ENCODE results near the gene PKD1. TPM values are rescaled to one million over a fixed set of nuclear protein-coding genes. Genes with fewer than 3 reads are reported as not detected.

The PKD1 gene
- total and polyA plus RNA-seq, 2 of the 13 experiments (the other 11 are each of a cell fraction or from before 2014, with no cell fraction given): 22.1 to 23.0 TPM

DNA sequence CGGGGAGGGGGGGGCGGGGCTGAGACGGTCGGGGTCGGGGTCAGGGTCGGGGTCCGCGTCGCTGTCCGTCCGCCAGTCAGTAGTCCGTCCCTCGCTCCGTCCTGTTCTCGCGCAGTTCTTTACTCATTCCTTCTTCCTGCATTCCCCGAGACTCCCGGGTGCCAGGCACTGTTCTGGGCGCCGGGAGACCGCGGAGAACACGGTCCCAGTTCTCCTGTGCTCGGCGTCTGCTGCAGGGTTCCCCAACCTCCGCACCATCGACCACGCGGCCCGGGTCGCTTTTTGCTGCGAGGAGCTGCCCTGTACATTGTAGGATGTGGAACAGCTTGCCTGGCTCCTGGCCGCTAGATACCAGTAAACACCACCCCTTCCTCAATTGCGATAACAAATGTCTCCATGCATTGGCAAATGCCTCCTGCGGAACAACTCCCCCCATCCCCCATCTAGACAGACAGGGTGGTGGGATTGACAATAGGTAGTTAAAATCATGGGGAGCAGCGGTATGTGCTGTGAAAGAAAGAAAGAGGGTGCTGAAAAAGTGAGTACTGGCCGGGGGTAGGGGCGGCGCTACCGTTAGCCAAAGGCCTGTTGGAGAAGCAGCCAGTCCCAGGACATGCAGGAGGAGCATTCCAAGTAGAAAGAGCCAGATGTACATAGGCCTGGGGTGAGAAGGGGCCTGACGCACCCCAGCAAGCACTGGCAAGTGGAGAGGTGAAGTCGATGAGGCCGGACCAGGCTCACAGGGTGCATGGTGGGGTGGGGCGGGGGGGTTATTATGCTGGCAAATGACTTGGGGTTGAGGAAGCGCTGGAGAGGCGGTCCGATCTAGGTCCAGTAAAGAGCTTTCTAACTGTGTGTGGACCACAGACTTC lies 20.5 kb upstream of the PKD1 start (continued):
- TF ChIP-seq PHF8 (CRISPR knock-in tag; IDR thresholded peaks at IDR 0.05) (peak; percentile 31), ZNF230 (CRISPR knock-in tag; IDR thresholded peaks at IDR 0.05) (0 out of 2 replicates have a peak, but pooled peaks have one; percentile 13), ISL2 (CRISPR knock-in tag; IDR thresholded peaks at IDR 0.05) (no peak), HOXA3 (CRISPR knock-in tag; IDR thresholded peaks at IDR 0.05) (peak; percentile 19; the same call in 1 of the 2 replicates), ZFY (CRISPR knock-in tag; IDR thresholded peaks at IDR 0.05) (peak; percentile 42; the same call in 1 of the 2 replicates), YEATS4 (CRISPR knock-in tag; IDR thresholded peaks at IDR 0.05; ENCODE audit: borderline replicate concordance) (0 out of 2 replicates have a peak, but pooled peaks have one; percentile 16)

DNA sequence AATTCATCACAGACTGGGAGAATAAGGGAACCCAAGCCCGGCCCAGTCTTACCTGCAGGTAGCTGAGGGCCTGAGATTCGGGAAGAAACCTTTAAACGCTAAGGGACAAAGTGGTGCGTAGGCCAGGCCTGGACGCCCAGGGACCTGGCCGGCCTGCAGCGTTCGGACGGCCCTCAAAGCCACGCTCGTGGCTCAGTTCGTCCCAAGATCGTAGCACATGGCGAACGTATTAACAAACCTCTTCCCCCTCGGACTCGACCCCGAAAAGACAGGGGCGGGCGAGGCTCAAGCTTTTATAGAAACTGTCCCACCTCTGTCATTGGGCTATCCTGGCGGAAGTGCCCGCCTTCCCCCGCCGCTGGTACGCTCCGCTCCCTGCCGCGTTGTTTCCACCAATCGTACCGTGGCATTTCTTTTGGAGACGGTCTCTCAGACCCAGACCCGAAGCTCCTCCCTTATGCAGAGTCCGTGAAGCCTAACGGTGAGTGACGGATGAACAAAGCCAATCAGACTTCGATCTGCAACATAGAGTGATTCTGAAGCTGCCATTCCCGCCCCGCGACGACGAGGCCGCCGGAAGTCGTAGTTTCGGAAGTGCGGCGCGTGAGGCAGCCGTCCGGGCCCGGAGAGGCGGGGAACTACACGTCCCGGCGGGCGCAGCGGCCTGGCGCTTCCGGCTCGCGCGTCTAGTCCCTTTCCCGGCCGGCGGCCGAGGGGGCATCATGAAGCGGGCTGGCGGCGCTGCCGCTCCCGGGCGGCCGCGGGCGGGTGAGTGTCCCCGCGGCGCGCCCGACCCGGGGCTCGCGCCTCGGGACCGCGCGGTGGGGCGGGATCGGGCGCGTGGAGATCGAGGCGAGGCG lies 19.6 kb upstream of the PKD1 start, which contains the start of gene TRAF7:
TRAF7 (plus strand) TSS at position 692 of the 860 bp plus-strand sequence. CDS start 8,139 bp downstream, outside the sequence.
- peak; percentile 67 for ATAC-seq
- Histone ChIP-seq H3K9ac (ENCODE audit: insufficient read depth, low read depth, low read length) (peak within 1 kb of the TSS; percentile 99), H3K9me3 (ENCODE audit: low read length) (no peaks in the 10 kb centered on the region), H3K4me3 (replicated peaks in 1 of 3; ENCODE audit: insufficient read depth in 1 of 3, low read depth in 2 of 3, low read length in 3 of 3) (peak within 1 kb of the TSS; percentile 91 to 99 (median 98)), H3K27me3 (ENCODE audit: control insufficient read depth in 1 of 2, insufficient read depth in 2 of 2, low read length in 2 of 2) (no peaks in the 10 kb centered on the region; a peak in 1 of 5 replicates), H3K79me2 (ENCODE audit: insufficient read depth, low read length) (peaks cover 63% of the 10 kb centered on the region), H3K36me3 (replicated peaks in 1 of 2; ENCODE audit: control insufficient read depth in 1 of 2, insufficient read depth in 2 of 2, low read length in 2 of 2) (peaks cover 0 to 11% of the 10 kb centered on the region in 2 experiments; a peak in 4 of 5 replicates), H4K20me1 (ENCODE audit: insufficient read depth, low read length) (peaks cover 68% of the 10 kb centered on the region), H3K4me1 (ENCODE audit: insufficient read depth, low read length) (peaks cover 74% of the 10 kb centered on the region), H3K4me2 (ENCODE audit: low read depth, low read length) (peak within 1 kb of the TSS; percentile 97), H3K27ac (ENCODE audit: extremely low read length, insufficient read depth, low read length) (peak within 1 kb of the TSS; percentile 85), H2AFZ (ENCODE audit: low read length) (no peak within 1 kb of the TSS)
- in situ Hi-C loops (cut with HindIII; ENCODE audit: extremely low pct_ligation_motif_present, low pct_unique_long_range_greater_than_20kb): no loop called here
- POLR2A ChIA-PET: interaction anchor here (0.6 to 6.6 kb wide), 68 partner anchors 7 to 866 kb away, joined by 3 to 79 read pairs (median 6); partner anchors contain the start of genes BRICD5, ECI1, FAHD1 and GFER
- FAIRE-seq: peak; percentile 99
- no TSS peak for BruUV-seq (replicated peaks)
- intact Hi-C loops (cut with micrococcal nuclease; ENCODE audit: unreplicated experiment): loop anchor here (1.0 kb wide), 1 partner anchor 320 kb away; the partner anchor contains the start of gene TBC1D24
- WGBS (ENCODE audit: low lambda C conversion rate): 0% methylated on average over 8 of the region's 94 CpGs
- peak; percentile 100 for DNase-seq (ENCODE audit: low spot score)
- CTCF ChIA-PET (ENCODE audit: low intra/inter-chr PET ratio, low total read pairs): no interaction called here
- no peak for TF ChIP-seq ZNF17 (CRISPR knock-in tag; IDR thresholded peaks at IDR 0.05)
- TF ChIP-seq ZNF143 (CRISPR knock-in tag; IDR thresholded peaks at IDR 0.05): peak; percentile 96
- peak; percentile 91 for TF ChIP-seq SIN3A (IDR thresholded peaks at IDR 0.05; ENCODE audit: borderline replicate concordance, low read depth, low read length)
- TF ChIP-seq, protein P1, sequence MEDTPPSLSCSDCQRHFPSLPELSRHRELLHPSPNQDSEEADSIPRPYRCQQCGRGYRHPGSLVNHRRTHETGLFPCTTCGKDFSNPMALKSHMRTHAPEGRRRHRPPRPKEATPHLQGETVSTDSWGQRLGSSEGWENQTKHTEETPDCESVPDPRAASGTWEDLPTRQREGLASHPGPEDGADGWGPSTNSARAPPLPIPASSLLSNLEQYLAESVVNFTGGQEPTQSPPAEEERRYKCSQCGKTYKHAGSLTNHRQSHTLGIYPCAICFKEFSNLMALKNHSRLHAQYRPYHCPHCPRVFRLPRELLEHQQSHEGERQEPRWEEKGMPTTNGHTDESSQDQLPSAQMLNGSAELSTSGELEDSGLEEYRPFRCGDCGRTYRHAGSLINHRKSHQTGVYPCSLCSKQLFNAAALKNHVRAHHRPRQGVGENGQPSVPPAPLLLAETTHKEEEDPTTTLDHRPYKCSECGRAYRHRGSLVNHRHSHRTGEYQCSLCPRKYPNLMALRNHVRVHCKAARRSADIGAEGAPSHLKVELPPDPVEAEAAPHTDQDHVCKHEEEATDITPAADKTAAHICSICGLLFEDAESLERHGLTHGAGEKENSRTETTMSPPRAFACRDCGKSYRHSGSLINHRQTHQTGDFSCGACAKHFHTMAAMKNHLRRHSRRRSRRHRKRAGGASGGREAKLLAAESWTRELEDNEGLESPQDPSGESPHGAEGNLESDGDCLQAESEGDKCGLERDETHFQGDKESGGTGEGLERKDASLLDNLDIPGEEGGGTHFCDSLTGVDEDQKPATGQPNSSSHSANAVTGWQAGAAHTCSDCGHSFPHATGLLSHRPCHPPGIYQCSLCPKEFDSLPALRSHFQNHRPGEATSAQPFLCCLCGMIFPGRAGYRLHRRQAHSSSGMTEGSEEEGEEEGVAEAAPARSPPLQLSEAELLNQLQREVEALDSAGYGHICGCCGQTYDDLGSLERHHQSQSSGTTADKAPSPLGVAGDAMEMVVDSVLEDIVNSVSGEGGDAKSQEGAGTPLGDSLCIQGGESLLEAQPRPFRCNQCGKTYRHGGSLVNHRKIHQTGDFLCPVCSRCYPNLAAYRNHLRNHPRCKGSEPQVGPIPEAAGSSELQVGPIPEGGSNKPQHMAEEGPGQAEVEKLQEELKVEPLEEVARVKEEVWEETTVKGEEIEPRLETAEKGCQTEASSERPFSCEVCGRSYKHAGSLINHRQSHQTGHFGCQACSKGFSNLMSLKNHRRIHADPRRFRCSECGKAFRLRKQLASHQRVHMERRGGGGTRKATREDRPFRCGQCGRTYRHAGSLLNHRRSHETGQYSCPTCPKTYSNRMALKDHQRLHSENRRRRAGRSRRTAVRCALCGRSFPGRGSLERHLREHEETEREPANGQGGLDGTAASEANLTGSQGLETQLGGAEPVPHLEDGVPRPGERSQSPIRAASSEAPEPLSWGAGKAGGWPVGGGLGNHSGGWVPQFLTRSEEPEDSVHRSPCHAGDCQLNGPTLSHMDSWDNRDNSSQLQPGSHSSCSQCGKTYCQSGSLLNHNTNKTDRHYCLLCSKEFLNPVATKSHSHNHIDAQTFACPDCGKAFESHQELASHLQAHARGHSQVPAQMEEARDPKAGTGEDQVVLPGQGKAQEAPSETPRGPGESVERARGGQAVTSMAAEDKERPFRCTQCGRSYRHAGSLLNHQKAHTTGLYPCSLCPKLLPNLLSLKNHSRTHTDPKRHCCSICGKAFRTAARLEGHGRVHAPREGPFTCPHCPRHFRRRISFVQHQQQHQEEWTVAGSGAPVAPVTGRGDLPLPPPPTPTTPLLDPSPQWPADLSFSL (CRISPR knock-in tag; IDR thresholded peaks at IDR 0.05): no peak
